IPS-11a (cell line): ENCODE results near the gene PDCD4.

Experiments used
- H3K4me3 ChIP-seq: one replicate; pipeline ENCODE4 v1.5.1; 2013; ENCODE audit warnings: low read depth, low read length, control low read depth

PDCD4 gene

DNA sequence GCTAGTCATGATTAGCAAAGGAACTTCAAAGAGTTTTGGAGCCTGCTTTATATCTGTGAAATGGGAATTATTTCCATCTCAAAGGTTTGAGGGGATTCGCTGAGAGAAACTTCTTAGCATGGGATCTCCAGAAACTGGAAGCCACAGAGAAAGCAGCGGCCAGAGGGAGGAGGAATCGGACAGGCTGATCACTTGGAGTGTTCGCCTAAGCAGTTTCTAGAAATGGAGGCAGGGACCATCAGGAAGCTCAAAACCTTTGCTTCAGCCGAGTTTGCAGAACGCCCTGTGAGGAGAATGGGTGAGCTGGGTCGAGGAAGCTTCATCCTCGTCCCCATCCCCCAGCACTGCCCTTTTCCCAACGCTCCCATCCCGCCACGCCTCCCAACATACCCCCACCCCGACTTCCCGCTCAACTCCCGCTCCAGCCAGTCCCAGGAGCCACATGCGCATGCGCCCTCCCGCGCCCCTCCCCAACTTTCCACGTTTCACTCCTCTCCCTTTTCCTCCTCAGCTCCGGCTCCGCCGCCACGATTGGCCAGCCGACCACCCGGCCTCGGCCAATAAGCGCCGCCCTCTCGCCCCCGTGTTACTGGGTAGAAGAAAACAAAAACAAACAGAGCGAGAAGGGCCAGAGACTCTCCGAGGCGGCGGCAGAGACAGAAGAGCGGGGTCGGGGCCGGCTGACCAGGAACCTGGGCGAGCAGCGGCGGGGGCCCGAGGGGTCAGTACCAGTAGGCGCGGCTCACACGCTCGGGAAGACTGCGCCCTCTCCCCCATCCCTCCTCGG is at the start of gene PDCD4:
PDCD4 (plus strand) TSS at position 631 of the 787 bp plus-strand sequence. CDS start 4,100 bp downstream, outside the sequence.
- peak within 1 kb of the TSS; percentile 59 for H3K4me3 ChIP-seq

- no peak overlapping the region for H3K4me3 ChIP-seq
Observed at GRCh38 chr10:110822035-110822711, 49.6 kb upstream of the PDCD4 start.

GRCh38 chr10:110822712-110823311 is 48.9 kb upstream of the PDCD4 start:
- H3K4me3 ChIP-seq: no peak overlapping the region

GRCh38 chr10:110824152-110824441 is 47.6 kb upstream of the PDCD4 start:
- H3K4me3 ChIP-seq: no peak overlapping the region

GRCh38 chr10:110824660-110825059 is 47.1 kb upstream of the PDCD4 start:
- no peak overlapping the region for H3K4me3 ChIP-seq

GRCh38 chr10:110825508-110825907 is 46.2 kb upstream of the PDCD4 start:
- no peak overlapping the region for H3K4me3 ChIP-seq

GRCh38 chr10:110827410-110827809 is 44.3 kb upstream of the PDCD4 start:
- no peak overlapping the region for H3K4me3 ChIP-seq

DNA sequence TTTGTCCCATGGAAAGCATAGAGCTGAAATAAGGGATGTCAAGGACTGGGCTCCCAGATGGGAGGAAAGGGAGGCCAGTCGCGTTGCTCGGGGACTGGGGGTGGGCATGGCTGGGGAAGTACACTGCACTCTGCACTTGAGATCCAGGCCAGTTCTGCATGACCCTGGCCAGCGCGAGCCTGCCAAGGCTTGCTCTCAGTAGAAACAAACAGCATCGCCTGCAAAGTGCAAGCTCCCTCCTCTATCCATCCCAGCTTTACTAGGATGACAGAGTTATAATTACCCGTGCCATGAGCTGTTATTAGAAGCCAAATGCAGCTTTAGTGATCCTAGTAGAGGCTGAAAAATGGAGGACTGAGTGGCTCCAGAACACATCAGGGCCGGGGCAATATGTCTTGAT is 43.9 kb upstream of the PDCD4 start:
- H3K4me3 ChIP-seq: no peak overlapping the region

GRCh38 chr10:110828525-110828924 is 43.2 kb upstream of the PDCD4 start:
- H3K4me3 ChIP-seq: no peak overlapping the region

DNA sequence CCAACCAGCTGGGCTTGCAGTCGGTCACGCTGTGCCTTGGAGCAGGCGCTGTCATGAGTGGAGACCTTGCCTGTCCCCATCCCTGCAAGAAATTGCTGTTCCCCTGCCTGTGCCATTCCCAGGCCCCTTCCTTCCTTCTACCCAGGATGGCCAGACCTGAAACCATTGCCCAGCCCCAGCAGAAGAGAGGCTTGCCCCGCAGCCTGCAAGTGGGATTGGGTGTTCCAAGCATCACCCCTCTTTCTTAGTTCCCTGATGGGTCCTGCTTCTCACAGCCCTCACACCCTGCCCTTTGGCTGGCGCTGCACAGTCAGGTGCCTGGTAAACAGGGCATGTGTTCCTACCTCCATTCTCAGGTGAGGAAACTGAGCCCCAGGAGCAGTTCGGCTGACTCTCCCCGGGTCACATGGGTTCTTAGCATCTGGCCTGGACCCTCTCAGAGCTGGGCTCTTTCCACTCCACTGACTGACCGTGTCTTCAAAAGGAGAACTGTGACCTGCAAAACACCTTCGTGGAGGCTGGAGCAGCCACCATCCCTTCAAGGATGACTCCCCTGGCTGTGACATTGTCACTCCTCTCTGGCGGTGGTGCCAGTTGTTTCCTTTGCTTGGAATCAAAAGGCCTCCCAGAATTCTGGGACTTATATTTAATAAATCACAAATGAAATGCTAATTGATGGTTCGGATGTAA is 41.9 kb upstream of the PDCD4 start:
- H3K4me3 ChIP-seq: no peak overlapping the region

- no peak overlapping the region for H3K4me3 ChIP-seq
Observed at GRCh38 chr10:110833234-110833940, 38.3 kb upstream of the PDCD4 start.

DNA sequence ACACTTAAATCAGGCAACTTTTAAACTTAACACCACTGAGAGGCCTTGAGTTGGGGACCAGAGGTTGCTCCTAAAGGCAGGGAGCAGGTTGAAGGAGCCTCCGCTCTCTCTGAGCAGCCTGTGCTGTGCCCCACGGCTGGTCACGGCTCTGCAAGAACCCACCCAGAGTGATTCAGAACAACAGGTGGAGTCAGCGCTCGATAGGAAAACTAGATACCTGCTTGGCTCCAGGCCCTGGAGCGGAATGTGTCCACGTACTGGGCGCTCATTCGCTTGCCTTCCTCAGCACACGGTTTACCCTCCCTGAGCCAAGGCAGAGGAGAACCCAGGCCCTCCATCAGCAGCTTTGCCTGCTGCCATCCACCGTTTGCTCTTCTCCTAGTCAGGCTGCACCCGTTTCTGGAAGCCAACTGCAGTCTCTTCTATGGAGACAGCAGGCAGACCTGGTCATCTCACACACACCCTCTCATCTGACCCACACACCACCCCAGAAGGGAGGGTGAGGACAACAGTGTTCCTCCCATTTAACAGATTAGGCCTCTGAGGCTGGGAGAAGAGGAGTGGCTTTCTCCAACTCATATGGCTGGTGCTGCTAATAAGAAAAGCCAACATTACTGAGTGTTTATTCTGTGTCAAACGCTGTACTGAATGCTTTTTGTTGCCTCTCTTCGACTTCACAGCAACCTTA is 37.6 kb upstream of the PDCD4 start:
- H3K4me3 ChIP-seq: no peak overlapping the region

GRCh38 chr10:110834629-110835301 is 37.0 kb upstream of the PDCD4 start:
- no peak overlapping the region for H3K4me3 ChIP-seq

DNA sequence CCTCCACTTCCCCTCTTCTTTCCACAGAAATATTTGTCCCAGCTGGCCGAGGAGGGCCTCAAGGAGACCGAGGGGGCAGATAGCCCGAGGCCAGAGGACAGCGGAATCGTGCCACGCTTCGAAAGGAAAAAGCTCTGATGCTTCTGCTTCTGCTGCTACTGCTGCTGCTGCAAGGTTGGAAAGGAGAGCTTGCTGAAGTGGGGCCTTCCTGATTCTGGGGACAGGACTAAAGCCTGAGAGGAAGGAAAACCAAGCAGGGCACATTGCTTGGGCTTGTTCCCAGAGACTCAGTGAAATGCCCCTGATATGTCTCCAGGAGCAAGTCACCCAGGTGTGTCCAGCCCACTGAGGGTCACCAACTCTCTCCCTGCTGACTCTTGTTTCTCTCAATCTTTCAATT is 35.9 kb upstream of the PDCD4 start:
- H3K4me3 ChIP-seq: no peak overlapping the region

GRCh38 chr10:110836706-110837105 is 35.0 kb upstream of the PDCD4 start:
- no peak overlapping the region for H3K4me3 ChIP-seq

- no peak overlapping the region for H3K4me3 ChIP-seq
Observed at GRCh38 chr10:110837418-110838171, 34.1 kb upstream of the PDCD4 start.

GRCh38 chr10:110840225-110840922 is 31.4 kb upstream of the PDCD4 start:
- H3K4me3 ChIP-seq: no peak overlapping the region

DNA sequence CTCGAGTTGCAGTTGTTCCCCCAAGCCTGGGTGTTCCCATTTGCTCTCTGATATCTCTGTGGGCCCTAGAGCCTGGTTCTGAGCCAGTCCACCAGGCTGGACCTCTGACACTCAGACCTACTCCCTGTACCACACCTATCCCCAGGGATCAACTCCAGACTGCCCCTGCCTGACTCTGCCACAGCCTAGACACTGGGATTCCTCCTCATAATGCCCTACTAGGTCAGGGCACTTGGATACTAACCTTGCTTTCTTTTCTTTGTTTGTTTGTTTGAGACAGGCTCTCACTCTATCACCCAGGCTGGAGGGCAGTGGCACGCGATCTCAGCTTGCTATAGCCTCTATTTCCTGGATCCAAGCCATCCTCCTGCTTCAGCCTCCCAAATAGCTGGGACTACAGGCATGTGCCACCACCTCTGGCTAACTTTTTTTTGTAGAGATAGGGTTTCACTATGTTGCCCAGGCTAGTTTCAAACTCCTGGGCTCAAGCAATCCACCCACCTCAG is 30.8 kb upstream of the PDCD4 start:
- H3K4me3 ChIP-seq: no peak overlapping the region
